Coronary artery (tissue), 2 donors: ENCODE results near the gene UGT1A7.
"Not testable (repeated sequence)": the region's sequence is repeated elsewhere in the genome, so short reads cannot be mapped to it uniquely, and the experiment has no call there.

ENCODE experiments used
- DNase-seq: peaks from one replicate; pipeline ENCODE4 v3.0.0-alpha.2; 2017; ENCODE audit warnings: low spot score
- H3K27ac ChIP-seq, 2 donors: fragments of 200-600 bp; sonication (generic); one replicate each; pipeline ENCODE4 v1.5.1; 2016 to 2019
- H3K4me3 ChIP-seq: fragments of 200-600 bp; sonication (generic); 2 replicates; pipeline ENCODE4 v1.5.1; 2016; ENCODE audit warnings: mild to moderate bottlenecking, moderate library complexity
- CTCF ChIP-seq: fragments of 200-600 bp; sonication (generic); IDR thresholded peaks from one replicate; pipeline ENCODE4 v1.5.1; 2019; ENCODE audit warnings: antibody characterized with exemption

Gene UGT1A7

GRCh38 chr2:233743464-233744259 is 62.0 kb downstream of the UGT1A7 start:
- no peak overlapping the region for H3K27ac ChIP-seq
- H3K4me3 ChIP-seq, result no peak overlapping the region
- DNase-seq, result no peak
- no peak for TF ChIP-seq CTCF

- Histone ChIP-seq H3K27ac (no peak overlapping the region), H3K4me3 (no peak overlapping the region)
- DNase-seq, result no peak
- no peak for TF ChIP-seq CTCF
These were observed 63.5 kb downstream of the UGT1A7 start for GRCh38 chr2:233745073-233745755.

GRCh38 chr2:233745838-233746237 is 64.1 kb downstream of the UGT1A7 start:
- not testable (repeated sequence) for DNase-seq, H3K4me3 ChIP-seq, H3K27ac ChIP-seq

- DNase-seq, result no peak
- Histone ChIP-seq H3K27ac (no peak overlapping the region), H3K4me3 (no peak overlapping the region)
- no peak for TF ChIP-seq CTCF
These were observed 65.0 kb downstream of the UGT1A7 start for GRCh38 chr2:233746475-233747282.

GRCh38 chr2:233747283-233747544 is 65.5 kb downstream of the UGT1A7 start:
- Histone ChIP-seq H3K4me3 (no peak overlapping the region), H3K27ac (no peak overlapping the region)
- DNase-seq, result no peak
- no peak for TF ChIP-seq CTCF

- H3K4me3 ChIP-seq, DNase-seq, H3K27ac ChIP-seq: not testable (repeated sequence)
These were observed 69.0 kb downstream of the UGT1A7 start for GRCh38 chr2:233750689-233751088.

- not testable (repeated sequence) for H3K4me3 ChIP-seq, H3K27ac ChIP-seq, DNase-seq
These were observed 69.7 kb downstream of the UGT1A7 start for GRCh38 chr2:233751212-233752009.
